ENCODE measurements around the gene VPS16.
"Not testable (repeated sequence)": the region's sequence is repeated elsewhere in the genome, so short reads cannot be mapped to it uniquely, and the experiment has no call there.

Gene VPS16

DNA sequence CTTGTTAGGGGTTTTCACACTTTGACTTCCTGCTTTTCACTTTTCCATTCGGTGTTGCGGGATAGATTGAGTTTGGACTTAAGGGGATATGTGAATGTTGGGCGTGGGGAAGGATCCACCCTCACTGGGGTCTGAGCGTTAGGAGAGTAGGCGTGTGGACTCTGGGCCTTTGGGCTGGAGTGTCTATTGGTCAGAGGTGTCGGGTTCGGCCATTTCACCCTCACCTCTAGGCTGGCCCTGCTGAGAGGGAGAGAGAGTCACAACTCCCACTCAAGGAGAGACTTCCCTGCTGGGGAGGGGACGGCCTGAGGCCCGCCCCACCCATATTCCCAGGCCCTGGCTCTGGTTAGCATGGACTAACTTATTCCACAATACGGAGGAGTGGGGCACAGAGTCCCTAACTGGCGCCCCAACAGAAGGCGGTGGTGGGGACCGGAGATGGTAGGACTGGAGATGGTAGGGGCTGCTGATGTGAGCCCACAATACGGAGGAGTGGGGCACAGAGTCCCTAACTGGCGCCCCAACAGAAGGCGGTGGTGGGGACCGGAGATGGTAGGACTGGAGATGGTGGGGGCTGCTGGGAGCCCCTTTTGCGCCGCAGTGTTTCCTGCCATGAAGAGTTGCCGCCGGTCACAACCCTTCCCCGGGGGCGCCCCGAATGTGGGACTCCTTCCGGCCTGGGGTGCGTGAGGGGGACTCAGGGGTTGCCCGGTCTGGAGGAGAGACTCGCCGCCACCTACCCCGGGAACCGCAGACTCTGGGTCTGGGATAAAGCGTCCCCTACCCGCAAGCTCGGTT is 31.3 kb downstream of the VPS16 start:
- DNase-seq (ENCODE audit: low spot score), result no peak

DNA sequence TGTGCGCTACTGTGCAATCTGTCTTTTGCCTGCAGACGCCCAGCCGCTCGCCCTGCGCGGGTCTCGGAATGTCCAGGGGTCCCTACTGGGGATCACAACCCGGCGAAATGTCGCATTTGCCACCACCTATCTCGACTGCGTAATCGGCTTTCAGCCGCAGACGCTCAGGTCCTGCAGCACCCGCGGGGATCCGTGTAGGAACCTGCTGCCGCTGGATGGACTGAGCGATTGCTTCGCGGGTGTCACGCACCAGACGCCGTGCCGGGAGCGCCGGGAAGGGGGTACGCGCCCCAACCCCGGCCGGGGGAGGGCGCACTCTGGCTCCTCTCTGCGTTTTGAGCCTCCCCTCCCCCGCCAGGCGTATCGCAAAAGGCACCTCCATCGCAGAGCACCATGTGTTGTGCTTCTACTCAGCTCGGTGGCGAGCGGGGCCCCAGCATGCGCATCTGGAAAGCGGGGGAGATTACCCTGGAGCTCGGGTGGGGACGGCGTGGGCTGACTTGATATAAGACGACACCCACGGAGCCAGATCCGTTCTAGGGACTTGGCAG is 32.0 kb downstream of the VPS16 start:
- DNase-seq (ENCODE audit: low spot score), result peak; percentile 49

DNA sequence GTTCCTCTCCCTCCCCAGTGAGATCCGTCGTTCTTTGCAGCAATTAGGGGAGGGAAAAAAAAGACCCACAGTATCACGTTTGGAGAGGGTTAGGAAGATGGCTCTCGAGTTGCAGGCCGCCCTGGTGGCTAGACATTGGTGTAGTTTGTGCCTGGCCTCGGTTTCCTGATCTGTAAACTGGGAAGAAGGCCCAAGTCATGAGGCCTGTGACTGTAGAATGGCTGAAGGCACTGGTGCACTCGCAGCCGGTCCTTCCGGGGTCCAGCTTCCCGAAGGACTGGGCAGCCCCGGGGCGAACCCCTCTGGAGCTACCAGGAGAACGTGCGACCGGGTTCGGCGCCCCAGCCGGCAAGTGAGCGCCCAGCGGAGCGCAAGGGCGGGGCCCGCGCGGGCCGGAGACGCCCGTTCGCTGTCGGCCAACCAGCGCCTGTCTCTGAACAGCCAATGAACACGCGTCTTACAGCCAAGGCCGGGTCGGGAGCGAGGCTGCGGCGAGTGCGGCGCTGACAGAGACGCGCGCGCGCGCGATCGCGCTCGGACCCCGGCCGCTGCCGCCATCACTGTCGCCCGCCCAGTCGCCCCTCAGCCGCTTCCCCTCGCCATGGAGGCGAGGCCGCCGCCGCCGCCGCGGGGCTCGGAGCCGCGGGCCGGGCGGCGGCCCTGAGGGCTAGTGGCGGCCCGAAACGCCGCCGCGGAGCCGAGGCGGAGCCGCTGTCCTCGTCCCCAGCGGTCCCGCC is 32.6 kb downstream of the VPS16 start, which contains the start of gene PTPRA:
TSS of gene PTPRA (plus strand) at position 472 of the 737 bp plus-strand sequence. CDS start 90,797 bp downstream, outside the sequence.
- peak; percentile 92 for DNase-seq (ENCODE audit: low spot score)

DNA sequence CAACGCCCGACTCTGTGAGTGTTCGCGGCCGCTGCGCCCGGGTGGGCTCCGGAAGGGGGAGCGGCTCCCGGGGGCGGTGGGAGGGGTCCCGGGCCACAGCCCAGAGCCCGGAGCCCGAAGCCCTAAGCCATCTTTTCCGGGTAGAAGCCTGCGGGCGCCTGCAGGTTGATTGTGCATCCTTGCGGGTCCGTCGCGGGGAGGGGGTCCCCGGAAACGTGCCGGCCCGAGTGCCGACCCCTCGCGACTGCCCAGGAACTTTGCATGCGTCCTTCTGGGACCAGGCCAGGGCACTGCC is 33.1 kb downstream of the VPS16 start:
- no peak for DNase-seq (ENCODE audit: low spot score)

DNA sequence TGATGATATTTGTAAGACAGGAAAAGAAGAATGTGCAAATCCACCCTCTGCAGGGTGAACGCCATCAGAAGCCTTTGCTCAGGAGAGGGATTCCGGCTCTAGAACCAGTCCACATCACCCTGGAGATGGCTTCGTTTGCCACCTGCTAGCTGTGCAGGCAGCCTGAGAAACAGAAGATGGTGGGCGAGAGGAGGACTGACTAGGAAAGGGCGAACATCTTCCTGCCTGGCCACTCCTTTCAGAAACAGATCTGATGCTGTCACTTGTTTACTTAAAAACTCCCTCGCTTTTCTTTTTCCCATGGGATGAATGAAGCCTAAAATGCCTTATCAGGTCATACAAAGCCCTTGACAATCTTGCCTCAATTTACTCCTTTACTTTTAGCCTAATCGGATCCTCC is 33.9 kb downstream of the VPS16 start:
- peak; percentile 10 for DNase-seq (ENCODE audit: low spot score)

DNA sequence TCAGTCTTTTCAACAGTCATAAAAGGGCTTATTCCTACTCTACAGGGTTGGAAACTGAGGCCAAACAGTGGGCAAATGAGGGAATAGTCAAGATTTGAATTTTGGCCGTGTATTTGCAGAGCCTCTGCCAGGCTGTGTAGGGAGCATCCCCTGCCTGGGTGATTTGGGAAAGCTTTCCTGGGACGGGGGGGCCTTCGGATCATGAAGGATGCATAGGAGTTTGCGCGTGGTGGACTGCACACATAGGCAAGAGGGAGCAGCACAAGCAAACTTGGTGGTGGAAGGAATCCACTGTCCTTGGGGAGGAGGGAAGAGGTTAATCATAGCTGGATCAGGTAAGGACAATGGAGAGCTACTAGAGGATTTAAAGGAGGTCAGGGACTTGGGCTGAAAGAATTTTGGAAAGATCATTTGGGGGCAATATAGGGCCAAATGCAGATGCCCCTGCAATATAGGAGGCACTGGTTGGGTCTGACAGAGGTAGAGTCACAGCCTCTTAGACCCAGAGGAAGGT is 35.2 kb downstream of the VPS16 start:
- no peak for DNase-seq (ENCODE audit: low spot score)

DNA sequence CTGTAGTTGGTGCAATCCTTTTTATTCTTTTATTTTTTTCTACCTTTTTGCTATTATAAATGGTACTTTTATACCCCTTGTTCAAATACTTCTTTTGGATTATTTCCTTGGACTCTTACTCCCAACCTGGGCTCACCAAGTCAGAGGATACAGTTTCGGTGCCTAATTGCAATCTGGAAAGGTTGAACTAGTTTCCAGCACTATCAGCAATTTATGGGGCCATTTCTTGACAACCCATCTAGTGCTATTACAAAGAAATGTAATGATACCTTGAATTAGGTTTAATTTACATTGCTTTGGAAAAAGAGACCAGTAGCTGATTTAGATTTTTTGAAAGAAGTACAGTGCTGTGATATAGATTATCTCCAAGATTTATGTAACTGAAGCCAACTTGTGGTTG is 38.0 kb downstream of the VPS16 start:
- no peak for DNase-seq (ENCODE audit: low spot score)

DNA sequence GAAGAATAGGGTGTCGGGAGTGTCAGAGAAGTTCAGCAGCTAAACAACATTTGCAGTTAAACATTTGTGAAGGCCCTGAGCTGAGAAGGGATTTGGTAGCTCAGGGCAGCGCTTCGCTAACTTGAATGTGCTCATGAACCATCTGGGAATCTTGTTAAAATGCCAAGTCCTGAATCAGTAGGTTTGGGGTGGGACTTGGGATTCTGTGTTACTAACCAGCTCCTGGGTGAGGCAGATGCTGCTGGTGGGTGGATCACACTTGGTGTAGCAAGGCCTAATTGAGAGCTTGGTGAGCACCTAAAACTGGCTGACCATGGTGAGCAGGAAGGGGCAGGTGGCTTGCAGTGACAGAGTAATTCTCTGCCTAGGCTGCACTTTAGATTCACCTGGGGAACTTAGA is 38.6 kb downstream of the VPS16 start:
- DNase-seq (ENCODE audit: low spot score), result peak; percentile 65

DNA sequence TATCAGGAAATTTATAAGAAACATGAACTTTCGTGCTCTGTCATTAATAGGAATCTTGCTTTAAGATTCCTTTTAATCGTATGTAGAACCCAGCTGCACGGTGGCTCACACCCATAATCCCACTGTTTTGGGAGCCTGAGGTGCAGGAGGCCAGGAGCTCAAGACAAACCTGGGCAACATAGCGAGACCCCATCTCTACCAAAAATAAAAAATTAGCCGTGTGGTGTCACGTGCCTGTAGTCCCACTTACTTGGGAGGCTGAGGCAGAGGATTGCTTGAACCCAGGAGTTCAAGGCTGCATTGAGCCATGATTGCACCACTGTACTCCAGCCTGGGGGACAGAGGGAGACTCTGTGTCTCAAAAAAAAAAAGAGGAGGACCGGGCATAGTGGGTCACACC is 40.1 kb downstream of the VPS16 start:
- DNase-seq (ENCODE audit: low spot score), result no peak

DNA sequence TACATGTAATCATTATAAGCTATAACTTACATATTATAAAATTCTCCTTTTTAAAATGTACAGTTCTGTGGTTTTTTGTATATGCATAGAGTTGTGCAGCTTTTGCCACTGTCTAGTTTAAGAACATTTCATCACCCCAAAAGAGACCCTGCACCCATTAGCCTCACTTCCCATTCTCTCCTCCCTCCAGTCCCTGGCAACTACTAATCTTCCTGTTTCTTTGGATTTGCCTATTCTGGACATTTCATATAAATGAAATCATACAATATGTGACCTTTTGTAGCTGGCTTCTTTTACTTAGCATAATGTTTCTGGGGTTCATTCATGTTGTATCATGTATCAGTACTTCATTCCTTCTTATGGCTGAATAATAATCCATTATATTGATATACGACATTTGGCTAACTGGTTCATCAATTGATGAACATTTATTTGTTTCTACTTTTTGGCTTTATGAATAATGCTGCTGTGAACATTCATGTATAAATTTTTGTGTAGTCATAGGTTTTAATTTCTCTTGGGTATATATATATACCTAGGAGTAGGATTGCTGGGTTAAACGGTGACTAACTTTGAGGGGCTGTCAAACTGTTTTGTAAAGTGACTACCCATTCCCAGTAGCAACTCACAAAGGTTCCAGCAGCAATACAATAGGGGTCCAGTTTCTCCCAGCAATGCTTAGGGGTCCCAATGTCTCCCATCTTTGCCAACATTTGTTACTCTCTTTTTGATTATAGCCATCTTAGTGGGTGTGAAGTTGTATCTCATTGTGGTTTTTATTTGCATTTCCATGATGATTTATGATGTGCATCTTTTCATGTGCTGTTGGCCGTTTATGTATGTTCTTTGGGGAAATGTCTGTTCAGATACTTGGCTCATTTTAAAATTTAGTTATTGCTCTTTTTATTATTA is 43.4 kb downstream of the VPS16 start:
- no peak for DNase-seq (ENCODE audit: low spot score)

DNA sequence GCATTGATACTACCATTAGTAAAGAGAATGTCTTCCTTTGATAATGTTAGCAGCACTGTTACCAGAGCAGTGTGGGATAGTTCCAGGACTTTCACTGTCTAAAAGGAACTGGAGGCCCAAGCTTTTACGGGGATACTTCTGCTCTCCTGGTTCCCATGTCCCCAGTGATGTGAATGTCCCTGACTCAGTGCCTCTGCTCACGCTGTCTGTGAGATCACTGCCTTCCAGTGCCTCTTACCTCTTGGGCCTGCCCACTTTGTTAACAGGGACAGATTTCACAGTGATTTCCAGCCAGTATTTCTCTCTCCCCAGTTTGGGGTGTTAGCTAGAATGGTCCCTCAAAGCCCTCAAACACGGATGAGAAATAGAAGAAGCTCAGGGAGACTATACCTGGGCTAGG is 47.2 kb downstream of the VPS16 start:
- no peak for DNase-seq (ENCODE audit: low spot score)

DNA sequence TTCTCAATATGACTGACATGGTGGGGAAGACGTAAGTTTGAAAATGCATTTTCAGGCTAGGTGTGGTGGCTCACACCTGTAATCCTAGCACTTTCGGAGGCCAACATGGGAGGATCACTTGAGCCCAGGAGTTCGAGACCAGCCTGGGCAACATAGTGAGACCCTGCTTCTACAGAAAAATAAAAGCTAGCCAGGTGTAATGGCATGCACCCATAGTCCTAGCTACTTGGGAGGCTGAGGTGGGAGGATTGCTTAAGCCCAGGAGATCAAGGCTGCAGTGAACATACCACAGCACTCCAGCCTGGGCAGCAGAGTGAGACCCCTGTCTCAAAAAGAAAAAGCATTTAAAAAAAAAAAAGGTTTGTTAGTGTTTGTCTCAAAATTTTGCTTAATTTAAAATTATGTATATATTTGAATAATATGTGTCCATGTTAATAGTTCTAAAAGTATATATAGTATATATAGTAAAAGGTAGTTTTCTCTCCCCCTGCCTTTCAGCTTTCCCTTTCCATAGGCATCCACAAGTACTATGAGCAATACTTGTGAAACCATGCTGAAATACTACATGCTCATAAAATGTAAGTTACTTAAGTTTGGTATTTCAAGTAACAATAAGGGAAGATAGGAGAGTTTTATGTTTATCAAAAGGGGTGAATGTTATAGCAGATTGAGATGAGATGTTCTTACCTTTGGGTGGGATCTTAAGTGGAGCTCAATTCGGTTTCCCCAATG is 47.8 kb downstream of the VPS16 start:
- no peak for DNase-seq (ENCODE audit: low spot score)

DNA sequence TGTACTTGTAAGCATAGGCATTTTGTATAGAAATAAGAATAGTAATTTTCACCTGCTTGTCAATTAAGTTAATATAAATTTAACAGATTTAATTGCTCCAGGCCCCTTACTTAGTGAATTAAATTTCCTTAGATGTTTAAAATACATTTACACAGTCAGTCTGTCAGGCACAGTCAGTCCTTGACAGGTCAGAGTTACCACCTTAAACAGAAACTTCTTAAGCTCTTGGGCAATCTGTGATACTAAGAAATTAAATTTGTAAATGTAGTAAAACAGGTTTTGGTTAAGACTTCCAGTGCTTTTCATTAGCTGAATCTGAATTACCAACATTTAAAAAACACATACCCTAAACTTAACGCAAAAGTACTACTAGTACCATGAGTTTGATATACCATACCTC is 48.7 kb downstream of the VPS16 start:
- DNase-seq (ENCODE audit: low spot score), result no peak

DNA sequence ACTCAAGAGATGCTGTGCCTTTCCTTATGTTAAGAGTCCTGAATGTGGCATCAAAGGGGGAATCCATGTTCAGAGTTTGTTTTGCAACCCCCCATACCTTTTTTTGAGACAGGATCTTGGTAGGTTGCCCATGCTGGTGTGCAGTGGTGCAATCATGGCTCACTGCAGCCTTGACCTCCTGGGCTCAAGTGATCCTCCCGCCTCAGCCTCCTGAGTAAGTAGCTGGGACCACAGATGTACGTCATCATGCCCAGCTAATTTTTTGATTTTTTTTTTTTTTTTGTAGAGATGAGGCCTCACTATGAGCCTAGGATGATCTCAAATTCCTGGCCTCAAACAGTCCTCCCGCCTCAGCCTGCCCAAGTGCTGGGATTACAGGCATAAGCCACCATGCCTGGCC is 49.3 kb downstream of the VPS16 start:
- no peak for DNase-seq (ENCODE audit: low spot score)

DNA sequence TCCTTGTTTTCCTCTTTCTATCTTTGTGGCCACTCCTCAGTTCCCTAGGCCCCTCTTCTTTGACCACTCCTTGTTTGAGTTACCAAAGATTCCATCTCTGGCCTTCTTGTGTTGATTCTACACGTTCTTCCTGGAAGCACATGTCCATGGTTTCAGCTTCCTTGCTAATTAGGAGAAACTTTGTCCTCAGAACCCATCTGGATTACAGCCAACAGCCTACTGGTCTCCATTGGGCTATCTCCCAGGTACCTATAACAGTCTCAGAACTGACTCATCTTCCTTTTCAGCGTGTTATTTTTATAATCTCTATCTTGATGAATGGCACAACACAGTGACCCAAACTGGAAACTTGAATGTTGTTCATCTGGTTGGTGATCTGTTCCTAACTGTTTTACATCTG is 50.2 kb downstream of the VPS16 start:
- DNase-seq (ENCODE audit: low spot score), result peak; percentile 54

DNA sequence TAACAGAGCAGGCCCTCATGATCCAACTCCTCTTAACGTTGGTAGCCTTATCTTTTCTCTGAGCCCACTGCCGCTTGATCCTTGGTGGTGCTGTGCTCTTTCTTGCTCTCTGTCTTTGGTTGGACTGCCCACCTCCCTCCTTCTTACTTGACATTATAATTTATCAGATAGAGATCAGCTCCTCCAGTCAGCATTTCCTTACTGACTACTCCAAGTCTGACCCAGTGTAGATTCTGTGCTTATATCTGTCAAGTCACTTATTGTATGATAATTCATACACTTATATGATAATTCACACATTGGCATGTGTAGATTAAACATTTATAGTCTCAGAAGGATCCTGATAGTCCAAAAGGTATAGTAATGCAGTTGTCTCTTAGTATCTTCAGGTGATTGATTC is 50.8 kb downstream of the VPS16 start:
- DNase-seq (ENCODE audit: low spot score), result no peak

DNA sequence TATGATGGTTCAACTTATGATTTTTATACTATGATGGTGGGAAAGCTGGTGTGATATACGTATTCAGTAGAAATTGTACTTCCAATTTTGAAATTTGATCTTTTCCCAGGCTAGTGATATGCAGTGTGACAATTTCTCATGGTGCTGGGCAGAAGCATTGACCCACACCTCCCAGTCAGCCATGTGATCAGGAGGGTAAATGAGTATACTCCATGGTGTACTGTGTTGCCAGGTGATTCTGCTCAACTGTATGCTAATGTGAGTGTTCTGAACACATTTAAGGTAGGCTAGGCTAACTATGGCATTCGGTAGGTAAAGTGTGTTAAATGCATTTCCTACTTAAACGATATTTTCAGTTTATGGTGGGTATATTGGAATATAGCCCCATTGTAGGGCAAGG is 51.8 kb downstream of the VPS16 start:
- no peak for DNase-seq (ENCODE audit: low spot score)

DNA sequence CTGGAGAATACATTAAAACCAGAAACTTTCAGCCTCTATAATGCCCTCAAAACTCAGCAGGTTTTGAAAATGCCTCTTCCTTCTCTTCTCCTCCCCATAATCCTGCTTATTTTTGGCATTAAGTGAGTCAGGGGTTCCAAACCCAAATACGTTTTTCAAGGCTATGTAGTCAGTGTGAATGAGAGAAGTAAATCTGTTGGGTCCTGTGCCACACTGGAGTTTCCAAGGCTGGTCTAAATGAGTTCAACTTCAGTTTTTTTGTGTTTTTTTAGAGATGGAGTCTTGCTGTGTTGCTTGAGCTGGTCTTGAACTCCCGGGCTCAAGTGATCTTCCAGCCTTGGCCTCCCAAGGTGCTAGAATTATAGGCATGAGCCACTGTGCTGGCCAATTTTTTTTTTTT is 53.7 kb downstream of the VPS16 start:
- no peak for DNase-seq (ENCODE audit: low spot score)

DNA sequence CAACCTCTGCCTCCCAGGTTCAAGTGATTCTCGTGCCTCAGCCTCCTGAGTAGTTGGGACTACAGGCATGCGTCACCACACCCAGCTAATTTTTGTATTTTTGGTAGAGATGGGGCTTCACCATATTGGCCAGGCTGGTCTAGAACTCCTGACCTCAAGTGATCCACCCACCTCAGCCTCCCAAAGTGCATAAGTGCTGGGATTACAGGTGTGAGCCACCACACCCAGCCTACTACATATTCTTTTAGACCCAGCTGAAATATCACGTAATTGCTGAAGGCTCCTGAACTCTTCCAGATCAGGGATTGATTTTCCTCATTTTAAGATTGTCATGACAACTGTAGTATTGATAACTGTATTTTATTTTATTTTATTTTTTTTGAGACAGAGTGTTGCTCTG is 54.6 kb downstream of the VPS16 start:
- DNase-seq (ENCODE audit: low spot score), result not testable (repeated sequence)

DNA sequence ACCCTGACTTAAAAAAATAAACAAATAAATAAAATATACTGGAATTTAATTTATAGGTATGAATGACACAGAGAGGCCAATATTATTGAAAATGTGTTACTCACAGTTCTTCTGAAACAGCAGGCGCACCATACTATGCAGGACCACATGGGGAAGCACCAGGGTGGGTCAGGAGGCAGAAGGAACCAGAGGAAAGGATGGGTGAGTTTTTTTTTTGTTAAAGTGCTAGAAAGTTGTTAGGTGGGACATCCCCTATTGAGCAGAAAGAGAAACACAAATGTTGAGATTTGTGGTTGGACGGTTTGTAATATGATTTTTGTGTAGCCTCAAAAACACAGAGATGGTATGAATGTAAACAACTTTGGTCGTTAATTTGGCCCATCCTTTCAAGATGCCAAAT is 58.7 kb downstream of the VPS16 start:
- DNase-seq (ENCODE audit: low spot score), result no peak

DNA sequence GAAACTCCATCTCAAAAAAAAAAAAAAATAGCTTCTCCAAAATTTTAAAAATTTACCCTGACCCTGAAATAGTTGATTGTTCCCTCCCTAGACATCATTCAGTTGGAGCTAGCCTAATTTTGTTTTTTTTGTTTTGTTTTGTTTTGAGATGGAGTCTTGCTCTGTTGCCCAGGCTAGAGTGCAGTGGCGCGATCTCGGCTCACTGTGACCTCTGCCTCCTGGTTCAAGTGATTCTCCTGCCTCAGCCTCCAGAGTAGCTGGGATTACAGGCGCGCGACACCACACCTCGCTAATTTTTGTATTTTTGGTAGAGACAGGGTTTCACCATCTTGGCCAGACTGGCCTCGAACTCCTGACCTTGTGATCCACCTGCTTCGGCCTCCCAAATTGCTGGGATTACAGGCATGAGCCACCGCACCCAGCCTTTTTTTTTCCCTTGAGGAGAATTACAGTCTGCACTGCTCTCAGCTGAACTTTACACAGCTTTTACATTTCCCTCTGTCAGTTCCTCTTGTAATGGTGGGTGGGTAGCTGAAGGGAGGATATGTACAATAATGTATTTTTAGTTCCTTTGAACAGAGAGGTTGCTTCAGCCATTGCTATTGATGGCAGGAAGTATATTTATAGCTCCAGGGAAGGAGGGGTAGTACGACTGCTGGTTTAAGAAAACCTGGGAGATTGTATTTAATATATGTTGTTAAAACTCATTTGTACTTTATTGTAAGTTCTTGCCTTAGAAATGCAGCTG is 60.5 kb downstream of the VPS16 start:
- DNase-seq (ENCODE audit: low spot score), result no peak
